ENCODE results near the gene TNNI3. TPM values are rescaled to one million over a fixed set of nuclear protein-coding genes. Genes with fewer than 3 reads are reported as not detected.

TNNI3 gene
- polyA plus RNA-seq, 1 experiment: not detected

DNA sequence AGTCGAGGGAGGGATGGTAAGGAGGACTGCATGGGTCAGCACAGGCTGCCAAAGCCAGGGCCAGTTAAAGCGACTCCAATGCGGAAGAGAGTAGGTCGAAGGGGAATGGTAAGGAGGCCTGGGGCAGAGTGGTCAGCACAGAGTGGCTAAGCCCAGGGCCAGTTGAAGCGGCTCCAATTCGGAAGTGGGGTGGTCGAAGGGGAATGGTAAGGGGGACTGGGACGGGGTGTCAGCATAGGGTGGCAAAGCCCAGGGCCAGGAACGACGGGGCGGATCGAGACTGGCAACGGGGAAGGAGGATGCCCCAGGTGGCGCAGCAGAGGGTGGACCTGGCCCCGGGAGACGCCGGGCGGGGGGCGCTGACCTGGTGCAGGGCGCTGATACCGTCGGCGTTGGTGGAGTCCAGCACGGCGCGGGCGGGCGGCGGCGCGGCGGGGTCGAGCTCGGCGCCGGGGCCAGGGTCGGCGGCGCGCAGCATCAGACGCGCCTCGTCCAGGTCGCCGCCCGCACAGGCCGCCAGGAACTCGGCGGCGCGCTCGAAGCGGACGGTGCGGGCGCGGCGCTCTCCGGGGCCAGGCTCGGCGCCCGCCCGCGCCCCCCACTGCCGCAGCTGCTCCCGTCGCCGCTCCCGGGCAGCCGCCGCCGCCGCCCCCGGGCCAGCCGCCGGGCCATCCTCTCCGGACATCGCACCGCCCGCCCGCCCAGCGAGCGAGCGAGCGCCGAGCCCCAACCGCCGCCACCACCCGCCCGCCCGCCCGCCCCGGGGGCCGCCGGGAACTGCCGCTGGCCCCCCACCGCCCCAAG lies 40.5 kb downstream of the TNNI3 start, which contains the start of gene PPP1R12C:
TSS of gene PPP1R12C (minus strand) at position 779 of the 804 bp plus-strand sequence. CDS start at position 685, 94 bp downstream.
- no peak for DNase-seq (ENCODE audit: low read depth)
- Histone ChIP-seq H3K27me3 (ENCODE audit: control insufficient read depth, insufficient read depth, low read length) (no peaks in the 10 kb centered on the region), H3K36me3 (ENCODE audit: control insufficient read depth, insufficient read depth, low read length) (peaks cover 2% of the 10 kb centered on the region), H3K4me3 (ENCODE audit: low read depth, low read length) (peak within 1 kb of the TSS; percentile 97)
- TF ChIP-seq, protein P1, sequence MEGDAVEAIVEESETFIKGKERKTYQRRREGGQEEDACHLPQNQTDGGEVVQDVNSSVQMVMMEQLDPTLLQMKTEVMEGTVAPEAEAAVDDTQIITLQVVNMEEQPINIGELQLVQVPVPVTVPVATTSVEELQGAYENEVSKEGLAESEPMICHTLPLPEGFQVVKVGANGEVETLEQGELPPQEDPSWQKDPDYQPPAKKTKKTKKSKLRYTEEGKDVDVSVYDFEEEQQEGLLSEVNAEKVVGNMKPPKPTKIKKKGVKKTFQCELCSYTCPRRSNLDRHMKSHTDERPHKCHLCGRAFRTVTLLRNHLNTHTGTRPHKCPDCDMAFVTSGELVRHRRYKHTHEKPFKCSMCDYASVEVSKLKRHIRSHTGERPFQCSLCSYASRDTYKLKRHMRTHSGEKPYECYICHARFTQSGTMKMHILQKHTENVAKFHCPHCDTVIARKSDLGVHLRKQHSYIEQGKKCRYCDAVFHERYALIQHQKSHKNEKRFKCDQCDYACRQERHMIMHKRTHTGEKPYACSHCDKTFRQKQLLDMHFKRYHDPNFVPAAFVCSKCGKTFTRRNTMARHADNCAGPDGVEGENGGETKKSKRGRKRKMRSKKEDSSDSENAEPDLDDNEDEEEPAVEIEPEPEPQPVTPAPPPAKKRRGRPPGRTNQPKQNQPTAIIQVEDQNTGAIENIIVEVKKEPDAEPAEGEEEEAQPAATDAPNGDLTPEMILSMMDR (IDR thresholded peaks at IDR 0.05; ENCODE audit: insufficient read depth, low read depth, low read length): no peak
- ChIA-PET CTCF (interaction anchor here (0.8 to 2.1 kb wide), 3 partner anchors 15 to 24 kb away, joined by 3 to 12 read pairs (median 3); no protein-coding TSS in a partner anchor), POLR2A (no interaction called here)

DNA sequence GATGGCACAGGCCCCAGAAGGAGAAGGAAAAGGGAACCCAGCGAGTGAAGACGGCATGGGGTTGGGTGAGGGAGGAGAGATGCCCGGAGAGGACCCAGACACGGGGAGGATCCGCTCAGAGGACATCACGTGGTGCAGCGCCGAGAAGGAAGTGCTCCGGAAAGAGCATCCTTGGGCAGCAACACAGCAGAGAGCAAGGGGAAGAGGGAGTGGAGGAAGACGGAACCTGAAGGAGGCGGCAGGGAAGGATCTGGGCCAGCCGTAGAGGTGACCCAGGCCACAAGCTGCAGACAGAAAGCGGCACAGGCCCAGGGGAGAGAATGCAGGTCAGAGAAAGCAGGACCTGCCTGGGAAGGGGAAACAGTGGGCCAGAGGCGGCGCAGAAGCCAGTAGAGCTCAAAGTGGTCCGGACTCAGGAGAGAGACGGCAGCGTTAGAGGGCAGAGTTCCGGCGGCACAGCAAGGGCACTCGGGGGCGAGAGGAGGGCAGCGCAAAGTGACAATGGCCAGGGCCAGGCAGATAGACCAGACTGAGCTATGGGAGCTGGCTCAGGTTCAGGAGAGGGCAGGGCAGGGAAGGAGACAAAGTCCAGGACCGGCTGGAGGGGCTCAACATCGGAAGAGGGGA lies 41.2 kb downstream of the TNNI3 start:
- ChIA-PET POLR2A (no interaction called here), CTCF (no interaction called here)
- Histone ChIP-seq H3K36me3 (ENCODE audit: control insufficient read depth, insufficient read depth, low read length) (peaks cover 4% of the 10 kb centered on the region), H3K27me3 (ENCODE audit: control insufficient read depth, insufficient read depth, low read length) (no peaks in the 10 kb centered on the region), H3K4me3 (ENCODE audit: low read depth, low read length) (peak overlapping the region; percentile 97)
- DNase-seq (ENCODE audit: low read depth): no peak
- TF ChIP-seq, protein P1 (IDR thresholded peaks at IDR 0.05; ENCODE audit: insufficient read depth, low read depth, low read length): peak; percentile 12; the same call in 1 of the 2 replicates

DNA sequence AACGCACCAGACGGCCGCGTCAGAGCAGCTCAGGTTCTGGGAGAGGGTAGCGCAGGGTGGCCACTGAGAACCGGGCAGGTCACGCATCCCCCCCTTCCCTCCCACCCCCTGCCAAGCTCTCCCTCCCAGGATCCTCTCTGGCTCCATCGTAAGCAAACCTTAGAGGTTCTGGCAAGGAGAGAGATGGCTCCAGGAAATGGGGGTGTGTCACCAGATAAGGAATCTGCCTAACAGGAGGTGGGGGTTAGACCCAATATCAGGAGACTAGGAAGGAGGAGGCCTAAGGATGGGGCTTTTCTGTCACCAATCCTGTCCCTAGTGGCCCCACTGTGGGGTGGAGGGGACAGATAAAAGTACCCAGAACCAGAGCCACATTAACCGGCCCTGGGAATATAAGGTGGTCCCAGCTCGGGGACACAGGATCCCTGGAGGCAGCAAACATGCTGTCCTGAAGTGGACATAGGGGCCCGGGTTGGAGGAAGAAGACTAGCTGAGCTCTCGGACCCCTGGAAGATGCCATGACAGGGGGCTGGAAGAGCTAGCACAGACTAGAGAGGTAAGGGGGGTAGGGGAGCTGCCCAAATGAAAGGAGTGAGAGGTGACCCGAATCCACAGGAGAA lies 42.0 kb downstream of the TNNI3 start:
- Histone ChIP-seq H3K4me3 (ENCODE audit: low read depth, low read length) (peak overlapping the region; percentile 97), H3K36me3 (ENCODE audit: control insufficient read depth, insufficient read depth, low read length) (peaks cover 4% of the 10 kb centered on the region), H3K27me3 (ENCODE audit: control insufficient read depth, insufficient read depth, low read length) (no peaks in the 10 kb centered on the region)
- ChIA-PET CTCF (interaction anchor here (0.7 kb wide), 1 partner anchor 26 kb away, joined by 3 read pairs; no protein-coding TSS in a partner anchor), POLR2A (no interaction called here)
- no peak for DNase-seq (ENCODE audit: low read depth)
- TF ChIP-seq, protein P1 (IDR thresholded peaks at IDR 0.05; ENCODE audit: insufficient read depth, low read depth, low read length): no peak

DNA sequence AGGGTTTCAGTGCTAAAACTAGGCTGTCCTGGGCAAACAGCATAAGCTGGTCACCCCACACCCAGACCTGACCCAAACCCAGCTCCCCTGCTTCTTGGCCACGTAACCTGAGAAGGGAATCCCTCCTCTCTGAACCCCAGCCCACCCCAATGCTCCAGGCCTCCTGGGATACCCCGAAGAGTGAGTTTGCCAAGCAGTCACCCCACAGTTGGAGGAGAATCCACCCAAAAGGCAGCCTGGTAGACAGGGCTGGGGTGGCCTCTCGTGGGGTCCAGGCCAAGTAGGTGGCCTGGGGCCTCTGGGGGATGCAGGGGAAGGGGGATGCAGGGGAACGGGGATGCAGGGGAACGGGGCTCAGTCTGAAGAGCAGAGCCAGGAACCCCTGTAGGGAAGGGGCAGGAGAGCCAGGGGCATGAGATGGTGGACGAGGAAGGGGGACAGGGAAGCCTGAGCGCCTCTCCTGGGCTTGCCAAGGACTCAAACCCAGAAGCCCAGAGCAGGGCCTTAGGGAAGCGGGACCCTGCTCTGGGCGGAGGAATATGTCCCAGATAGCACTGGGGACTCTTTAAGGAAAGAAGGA lies 42.9 kb downstream of the TNNI3 start:
- POLR2A ChIA-PET: no interaction called here
- Histone ChIP-seq H3K27me3 (ENCODE audit: control insufficient read depth, insufficient read depth, low read length) (no peaks in the 10 kb centered on the region), H3K36me3 (ENCODE audit: control insufficient read depth, insufficient read depth, low read length) (peaks cover 4% of the 10 kb centered on the region), H3K4me3 (ENCODE audit: low read depth, low read length) (no peak overlapping the region)
- CTCF ChIA-PET: no interaction called here
- TF ChIP-seq, protein P1 (IDR thresholded peaks at IDR 0.05; ENCODE audit: insufficient read depth, low read depth, low read length): no peak
- DNase-seq (ENCODE audit: low read depth): no peak
